ENCODE data around the gene COQ5. TPM values are rescaled to one million over a fixed set of nuclear protein-coding genes. Genes with fewer than 3 reads are reported as not detected.

The COQ5 gene
- total and polyA plus RNA-seq, 2 experiments from 2014 or later = 30.7 to 32.6 TPM

DNA sequence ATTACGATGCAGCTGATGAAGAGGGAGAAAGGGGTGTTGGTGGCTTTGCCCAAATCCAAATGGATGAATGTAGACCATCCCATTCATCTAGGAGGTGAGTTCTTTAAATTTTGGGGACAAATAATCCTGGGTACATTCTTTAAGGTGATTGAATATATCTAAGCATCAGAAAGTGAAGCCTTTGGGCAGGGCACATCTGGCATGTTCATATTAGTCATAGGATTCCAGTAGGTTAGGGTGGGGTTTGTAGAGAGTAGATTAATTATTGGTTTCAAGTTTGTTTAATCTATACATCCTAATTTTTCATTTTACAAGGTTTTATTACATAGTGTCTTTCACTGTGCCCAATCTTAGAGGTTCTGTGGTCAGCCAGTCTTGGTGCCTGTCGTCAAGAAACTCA is 28.6 kb upstream of the COQ5 start:
- Histone ChIP-seq H3K4me1 (ENCODE audit: insufficient read depth) (no peaks in the 10 kb centered on the region), H3K79me2 (replicated peaks; ENCODE audit: insufficient read depth) (no peaks in the 10 kb centered on the region; the same call in 1 of the 2 replicates), H3F3A (replicated peaks; ENCODE audit: low read depth) (0 out of 2 replicates have a peak, but pooled peaks cover 9% of the 10 kb centered on the region), H2AFZ (no peak overlapping the region), H3K4me3 (no peak overlapping the region), H3K36me3 (ENCODE audit: insufficient read depth) (peaks cover 35% of the 10 kb centered on the region), H3K4me2 (no peak overlapping the region), H4K20me1 (replicated peaks; ENCODE audit: insufficient read depth) (peaks cover 25% of the 10 kb centered on the region), H3K27ac (ENCODE audit: low read depth) (no peak overlapping the region), H3K9me2 (ENCODE audit: insufficient read depth) (no peaks in the 10 kb centered on the region), H3K27me3 (ENCODE audit: insufficient read depth) (no peaks in the 10 kb centered on the region)
- Mint-ChIP-seq H3K4me3 (no peak overlapping the region), H3K27me3 (ENCODE audit: insufficient read depth, low read depth, poor library complexity) (peaks cover 7% of the 10 kb centered on the region), H3K36me3 (ENCODE audit: low read depth) (peaks cover 71% of the 10 kb centered on the region), H3K9me3 (no peaks in the 10 kb centered on the region), H3K4me1 (no peaks in the 10 kb centered on the region), H3K27ac (no peak overlapping the region)
- TF ChIP-seq, protein P1, sequence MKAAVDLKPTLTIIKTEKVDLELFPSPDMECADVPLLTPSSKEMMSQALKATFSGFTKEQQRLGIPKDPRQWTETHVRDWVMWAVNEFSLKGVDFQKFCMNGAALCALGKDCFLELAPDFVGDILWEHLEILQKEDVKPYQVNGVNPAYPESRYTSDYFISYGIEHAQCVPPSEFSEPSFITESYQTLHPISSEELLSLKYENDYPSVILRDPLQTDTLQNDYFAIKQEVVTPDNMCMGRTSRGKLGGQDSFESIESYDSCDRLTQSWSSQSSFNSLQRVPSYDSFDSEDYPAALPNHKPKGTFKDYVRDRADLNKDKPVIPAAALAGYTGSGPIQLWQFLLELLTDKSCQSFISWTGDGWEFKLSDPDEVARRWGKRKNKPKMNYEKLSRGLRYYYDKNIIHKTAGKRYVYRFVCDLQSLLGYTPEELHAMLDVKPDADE (IDR thresholded peaks at IDR 0.05) = no peak
- TF ChIP-seq EZH2phosphoT487 (IDR thresholded peaks at IDR 0.05; ENCODE audit: unreplicated experiment) (no peak), JUNB (IDR thresholded peaks at IDR 0.05; ENCODE audit: unreplicated experiment) (no peak), ZNF331 (CRISPR knock-in tag; IDR thresholded peaks at IDR 0.05; ENCODE audit: low read depth) (no peak), POLR2AphosphoS5 (IDR thresholded peaks at IDR 0.05; ENCODE audit: low read depth) (no peak), EZH2 (IDR thresholded peaks at IDR 0.05; ENCODE audit: low read depth, unreplicated experiment) (no peak), STAT1 (IDR thresholded peaks at IDR 0.05; ENCODE audit: unreplicated experiment) (no peak)
- no peak for ATAC-seq
- DNase-seq (ENCODE audit: low spot score) = no peak

DNA sequence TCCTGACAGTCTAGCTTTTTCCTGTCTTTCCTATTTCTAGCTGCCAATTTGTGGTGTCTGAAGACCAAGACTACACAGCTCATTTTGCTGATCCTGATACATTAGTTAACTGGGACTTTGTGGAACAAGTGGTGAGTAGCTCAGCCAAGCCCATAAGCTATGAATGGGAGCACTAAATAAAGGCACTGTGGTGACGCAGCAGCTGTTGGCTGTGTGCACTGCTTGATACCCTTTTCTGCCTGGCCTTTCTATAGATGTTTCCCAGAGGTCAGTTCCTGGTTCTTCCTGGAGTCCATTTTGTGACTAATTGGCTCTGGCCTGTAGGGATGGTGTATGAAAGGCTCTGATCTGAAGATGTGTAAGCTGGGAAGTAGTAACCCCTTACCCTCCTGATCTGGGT is 25.7 kb upstream of the COQ5 start:
- H3K79me2 ChIP-seq (replicated peaks; ENCODE audit: insufficient read depth) = peaks cover 13% of the 10 kb centered on the region; the same call in 1 of the 2 replicates
- no peaks in the 10 kb centered on the region; the same call in 2 of the 3 replicates for H3K9me3 Mint-ChIP-seq
- no peaks in the 10 kb centered on the region for H3K4me1 Mint-ChIP-seq
- H3K36me3 ChIP-seq (ENCODE audit: insufficient read depth) = peaks cover 21% of the 10 kb centered on the region
- 0 out of 2 replicates have a peak, but pooled peaks cover 12% of the 10 kb centered on the region for H3F3A ChIP-seq (replicated peaks; ENCODE audit: low read depth)
- H3K27ac Mint-ChIP-seq = no peak overlapping the region
- no peak overlapping the region for H3K4me3 Mint-ChIP-seq
- H2AFZ ChIP-seq = no peak overlapping the region
- H3K4me3 ChIP-seq = no peak overlapping the region
- no peak for ATAC-seq
- no peaks in the 10 kb centered on the region for H3K4me1 ChIP-seq (ENCODE audit: insufficient read depth)
- peaks cover 21% of the 10 kb centered on the region for H4K20me1 ChIP-seq (replicated peaks; ENCODE audit: insufficient read depth)
- H3K27me3 Mint-ChIP-seq (ENCODE audit: insufficient read depth, low read depth, poor library complexity) = no peaks in the 10 kb centered on the region
- H3K4me2 ChIP-seq = no peak overlapping the region
- H3K36me3 Mint-ChIP-seq (ENCODE audit: low read depth) = peaks cover 53% of the 10 kb centered on the region
- H3K27ac ChIP-seq (ENCODE audit: low read depth) = no peak overlapping the region
- DNase-seq (ENCODE audit: low spot score) = no peak
- H3K27me3 ChIP-seq (ENCODE audit: insufficient read depth) = no peaks in the 10 kb centered on the region
- no peaks in the 10 kb centered on the region for H3K9me2 ChIP-seq (ENCODE audit: insufficient read depth)
- TF ChIP-seq, protein P2, sequence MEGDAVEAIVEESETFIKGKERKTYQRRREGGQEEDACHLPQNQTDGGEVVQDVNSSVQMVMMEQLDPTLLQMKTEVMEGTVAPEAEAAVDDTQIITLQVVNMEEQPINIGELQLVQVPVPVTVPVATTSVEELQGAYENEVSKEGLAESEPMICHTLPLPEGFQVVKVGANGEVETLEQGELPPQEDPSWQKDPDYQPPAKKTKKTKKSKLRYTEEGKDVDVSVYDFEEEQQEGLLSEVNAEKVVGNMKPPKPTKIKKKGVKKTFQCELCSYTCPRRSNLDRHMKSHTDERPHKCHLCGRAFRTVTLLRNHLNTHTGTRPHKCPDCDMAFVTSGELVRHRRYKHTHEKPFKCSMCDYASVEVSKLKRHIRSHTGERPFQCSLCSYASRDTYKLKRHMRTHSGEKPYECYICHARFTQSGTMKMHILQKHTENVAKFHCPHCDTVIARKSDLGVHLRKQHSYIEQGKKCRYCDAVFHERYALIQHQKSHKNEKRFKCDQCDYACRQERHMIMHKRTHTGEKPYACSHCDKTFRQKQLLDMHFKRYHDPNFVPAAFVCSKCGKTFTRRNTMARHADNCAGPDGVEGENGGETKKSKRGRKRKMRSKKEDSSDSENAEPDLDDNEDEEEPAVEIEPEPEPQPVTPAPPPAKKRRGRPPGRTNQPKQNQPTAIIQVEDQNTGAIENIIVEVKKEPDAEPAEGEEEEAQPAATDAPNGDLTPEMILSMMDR (conservative IDR thresholded peaks at IDR 0.05; ENCODE audit: low read depth in 2 of 2) = no peak
- TF ChIP-seq, protein P3, sequence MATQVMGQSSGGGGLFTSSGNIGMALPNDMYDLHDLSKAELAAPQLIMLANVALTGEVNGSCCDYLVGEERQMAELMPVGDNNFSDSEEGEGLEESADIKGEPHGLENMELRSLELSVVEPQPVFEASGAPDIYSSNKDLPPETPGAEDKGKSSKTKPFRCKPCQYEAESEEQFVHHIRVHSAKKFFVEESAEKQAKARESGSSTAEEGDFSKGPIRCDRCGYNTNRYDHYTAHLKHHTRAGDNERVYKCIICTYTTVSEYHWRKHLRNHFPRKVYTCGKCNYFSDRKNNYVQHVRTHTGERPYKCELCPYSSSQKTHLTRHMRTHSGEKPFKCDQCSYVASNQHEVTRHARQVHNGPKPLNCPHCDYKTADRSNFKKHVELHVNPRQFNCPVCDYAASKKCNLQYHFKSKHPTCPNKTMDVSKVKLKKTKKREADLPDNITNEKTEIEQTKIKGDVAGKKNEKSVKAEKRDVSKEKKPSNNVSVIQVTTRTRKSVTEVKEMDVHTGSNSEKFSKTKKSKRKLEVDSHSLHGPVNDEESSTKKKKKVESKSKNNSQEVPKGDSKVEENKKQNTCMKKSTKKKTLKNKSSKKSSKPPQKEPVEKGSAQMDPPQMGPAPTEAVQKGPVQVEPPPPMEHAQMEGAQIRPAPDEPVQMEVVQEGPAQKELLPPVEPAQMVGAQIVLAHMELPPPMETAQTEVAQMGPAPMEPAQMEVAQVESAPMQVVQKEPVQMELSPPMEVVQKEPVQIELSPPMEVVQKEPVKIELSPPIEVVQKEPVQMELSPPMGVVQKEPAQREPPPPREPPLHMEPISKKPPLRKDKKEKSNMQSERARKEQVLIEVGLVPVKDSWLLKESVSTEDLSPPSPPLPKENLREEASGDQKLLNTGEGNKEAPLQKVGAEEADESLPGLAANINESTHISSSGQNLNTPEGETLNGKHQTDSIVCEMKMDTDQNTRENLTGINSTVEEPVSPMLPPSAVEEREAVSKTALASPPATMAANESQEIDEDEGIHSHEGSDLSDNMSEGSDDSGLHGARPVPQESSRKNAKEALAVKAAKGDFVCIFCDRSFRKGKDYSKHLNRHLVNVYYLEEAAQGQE (IDR thresholded peaks at IDR 0.05; ENCODE audit: unreplicated experiment) = no peak
- TF ChIP-seq JUNB (IDR thresholded peaks at IDR 0.05; ENCODE audit: unreplicated experiment) = no peak
- no peak for TF ChIP-seq ZNF331 (CRISPR knock-in tag; IDR thresholded peaks at IDR 0.05; ENCODE audit: low read depth)
- TF ChIP-seq ZNF114 (CRISPR knock-in tag; IDR thresholded peaks at IDR 0.05) = no peak

All from GM23338 (cell line).